GM12891 (cell line): ENCODE data around the gene RNF5.

Source experiments
- POLR2A ChIP-seq: IDR thresholded peaks from 2 replicates; pipeline ENCODE4 v1.6.1; 2011; ENCODE audit warnings: low read depth, low read length, control low read depth
- POLR2AphosphoS5 ChIP-seq: IDR thresholded peaks from 2 replicates; pipeline ENCODE4 v1.6.1; 2011; ENCODE audit warnings: low read depth, low read length, control low read depth
- POU2F2 ChIP-seq: IDR thresholded peaks from 2 replicates; pipeline ENCODE4 v1.6.1; 2011; ENCODE audit warnings: low read depth, mild to moderate bottlenecking, control low read depth, low read length, moderate library complexity
- TAF1 ChIP-seq: IDR thresholded peaks from 2 replicates; pipeline ENCODE4 v1.6.1; 2011; ENCODE audit warnings: low read depth, low read length, control low read depth

GRCh38 chr6:32167154-32167760, 10.9 kb upstream of the RNF5 start:
- TF ChIP-seq POLR2A: no peak
- no peak for TF ChIP-seq POLR2AphosphoS5
- no peak for TF ChIP-seq TAF1
- TF ChIP-seq POU2F2: no peak
